Measurements from ENCODE around the gene PRSS33.

Gene PRSS33

GRCh38 chr16:2775765-2776499, 11.4 kb downstream of the PRSS33 start:
- DNase-seq, result no peak

DNA sequence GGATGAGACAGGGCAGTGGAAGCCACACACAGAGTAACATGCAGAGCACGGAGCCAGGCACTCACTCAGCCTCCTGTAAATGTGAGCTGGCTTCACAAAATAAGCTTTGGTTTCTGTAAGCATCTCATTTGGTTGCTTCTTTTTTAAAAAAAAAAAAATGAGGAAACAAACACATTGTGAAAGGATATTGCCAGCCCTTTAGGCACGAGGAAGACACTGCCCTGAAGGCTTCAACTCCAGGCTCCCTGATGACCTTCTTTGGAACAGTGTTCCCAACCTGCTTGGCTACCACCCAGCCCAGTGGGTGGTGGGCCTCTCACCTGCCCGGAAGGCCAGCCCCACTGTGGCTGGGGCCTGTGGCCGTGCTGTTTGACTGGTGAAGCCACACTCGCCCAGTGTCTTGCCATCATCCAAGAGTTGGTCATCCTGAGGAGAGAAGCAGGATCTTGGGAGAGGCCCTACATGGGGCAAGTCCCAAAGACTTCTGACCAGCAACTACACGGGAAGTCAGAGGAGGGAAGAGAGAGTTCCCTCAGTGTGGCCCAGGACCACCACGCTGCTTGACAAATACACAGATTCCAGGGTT, 12.1 kb downstream of the PRSS33 start:
- DNase-seq, result no peak

DNA sequence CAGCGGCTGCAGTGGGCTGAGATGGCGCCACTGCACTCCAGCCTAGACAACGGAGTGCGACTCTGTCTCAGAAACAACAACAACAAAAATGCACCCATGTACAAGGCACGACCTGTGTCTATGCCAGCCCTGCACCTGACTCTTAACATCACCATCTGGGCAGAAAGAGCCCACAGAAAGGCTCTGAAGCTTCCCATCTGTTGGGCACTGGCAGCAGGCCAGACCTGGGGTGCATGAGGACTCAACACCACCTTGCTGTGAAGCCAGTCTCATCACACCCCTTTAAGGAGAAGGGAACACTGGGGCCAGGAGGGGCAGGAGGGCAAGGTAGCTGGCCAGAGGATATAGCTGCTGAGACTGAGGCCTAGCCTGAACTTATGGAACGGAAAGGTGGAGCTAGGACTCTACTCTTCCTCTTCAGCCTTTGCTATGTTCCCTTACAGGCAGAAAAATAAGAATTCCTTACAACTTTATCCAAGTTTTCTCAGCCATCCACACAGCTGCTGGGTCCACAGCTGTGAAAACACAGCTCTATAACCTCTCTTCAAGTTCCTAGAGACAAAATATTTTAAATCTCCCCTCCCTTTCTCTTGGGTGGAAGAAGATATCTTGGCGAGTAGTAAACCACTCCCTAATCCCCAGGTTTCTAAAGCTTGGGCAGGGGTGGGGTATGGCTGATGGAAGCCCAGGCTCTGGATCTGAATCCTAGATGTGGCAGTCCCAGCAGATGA, 13.0 kb downstream of the PRSS33 start:
- no peak for DNase-seq

DNA sequence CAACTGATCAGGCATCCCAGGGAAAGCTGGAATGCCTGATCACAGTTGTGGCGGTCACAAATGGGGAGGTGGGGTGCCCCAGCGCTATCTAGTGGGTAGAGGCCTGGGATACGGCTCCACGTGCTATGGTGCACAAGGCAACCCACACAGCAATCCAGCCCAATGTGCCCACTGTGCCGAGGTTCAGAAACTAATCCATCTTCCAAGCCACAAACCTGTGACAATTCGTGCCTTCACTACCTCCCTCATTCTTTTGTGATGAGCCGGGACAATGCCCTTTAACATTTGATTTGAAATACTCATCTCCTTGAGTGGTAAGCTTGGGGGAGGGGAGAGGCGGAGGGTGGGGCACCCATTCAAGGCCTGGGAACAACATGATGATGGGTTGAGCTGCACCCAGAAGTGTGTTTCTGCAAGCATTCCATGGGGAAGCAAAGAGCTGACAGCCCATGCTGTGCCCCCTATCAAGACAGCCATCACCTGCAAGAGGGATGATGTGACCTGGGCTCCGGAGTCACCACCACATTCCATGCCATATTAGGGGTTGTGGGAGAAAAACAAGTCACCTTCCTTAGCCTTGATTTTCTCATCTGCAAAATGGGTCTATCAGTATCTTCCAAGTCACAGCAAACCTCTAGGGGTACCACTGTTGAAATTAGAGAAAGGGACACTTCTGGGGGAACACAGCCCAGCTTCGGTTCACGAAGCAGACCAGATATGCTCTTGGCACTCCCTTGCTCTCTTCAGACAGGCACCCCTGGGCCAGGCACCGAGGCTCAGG, 14.0 kb downstream of the PRSS33 start:
- DNase-seq, result no peak

DNA sequence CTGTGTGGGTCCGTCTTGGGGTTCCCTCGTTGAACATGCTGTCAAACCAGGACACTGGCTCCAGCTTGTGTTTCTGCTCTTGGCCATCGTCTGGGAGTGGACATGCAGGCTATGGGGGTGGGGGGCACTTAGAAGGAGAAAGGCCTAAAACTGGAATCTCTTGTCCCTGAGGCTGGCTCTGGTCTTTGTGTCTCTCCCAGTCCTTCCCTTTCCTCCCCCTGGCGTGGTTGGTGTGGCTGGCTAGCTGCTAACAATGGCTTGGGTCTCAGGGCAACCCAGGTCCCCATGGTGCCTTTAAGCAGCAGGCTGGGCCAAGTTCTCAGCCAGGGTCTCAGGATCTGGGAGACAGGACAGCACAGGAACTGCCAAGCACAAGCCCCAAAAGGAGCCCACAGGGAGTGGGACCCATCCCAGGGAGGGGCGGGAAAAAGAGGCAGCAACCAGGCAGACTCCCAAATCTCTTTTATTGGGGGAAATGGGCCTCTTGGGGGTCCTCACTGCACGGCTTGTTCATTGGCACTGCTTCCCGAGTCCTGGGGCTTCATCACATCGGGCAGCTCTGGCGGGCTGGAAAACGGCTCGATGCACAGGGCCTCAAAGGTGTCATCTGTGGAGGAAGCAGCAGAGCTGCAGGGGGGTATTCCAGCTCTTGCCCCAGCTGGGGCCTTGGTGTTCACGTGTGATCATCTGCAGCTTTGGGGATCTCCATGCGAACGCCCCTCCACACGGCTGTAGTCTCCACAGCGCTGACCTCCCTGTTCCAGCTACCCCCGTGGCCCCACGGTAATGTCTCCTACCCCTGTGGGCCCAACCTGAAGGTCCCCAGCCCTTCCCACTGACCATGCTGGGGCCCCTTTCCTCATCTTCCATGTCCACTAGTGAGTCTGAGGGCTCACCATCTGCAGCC, 15.6 kb downstream of the PRSS33 start:
- DNase-seq, result no peak

- no peak for DNase-seq
These were observed 17.1 kb downstream of the PRSS33 start for GRCh38 chr16:2770057-2770951.

DNA sequence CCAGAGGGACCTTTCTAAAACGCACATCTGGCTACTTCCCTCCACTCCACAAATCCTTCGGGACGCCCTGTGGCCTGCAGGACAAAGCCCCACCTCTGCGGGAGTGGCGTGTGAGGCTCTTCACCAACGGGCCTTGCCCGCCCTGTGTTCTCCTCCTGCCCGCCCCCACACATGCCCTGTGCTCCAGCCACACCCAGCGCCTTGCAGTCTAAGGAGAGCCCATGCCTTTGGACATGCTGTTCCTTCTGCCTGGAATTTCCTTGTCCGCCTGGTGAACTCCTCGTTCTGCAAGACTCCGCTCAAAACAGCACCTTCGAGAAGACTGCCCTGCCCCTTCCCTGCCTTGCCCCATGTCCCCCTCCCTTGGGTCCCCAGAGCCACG, 17.7 kb downstream of the PRSS33 start:
- DNase-seq, result no peak

DNA sequence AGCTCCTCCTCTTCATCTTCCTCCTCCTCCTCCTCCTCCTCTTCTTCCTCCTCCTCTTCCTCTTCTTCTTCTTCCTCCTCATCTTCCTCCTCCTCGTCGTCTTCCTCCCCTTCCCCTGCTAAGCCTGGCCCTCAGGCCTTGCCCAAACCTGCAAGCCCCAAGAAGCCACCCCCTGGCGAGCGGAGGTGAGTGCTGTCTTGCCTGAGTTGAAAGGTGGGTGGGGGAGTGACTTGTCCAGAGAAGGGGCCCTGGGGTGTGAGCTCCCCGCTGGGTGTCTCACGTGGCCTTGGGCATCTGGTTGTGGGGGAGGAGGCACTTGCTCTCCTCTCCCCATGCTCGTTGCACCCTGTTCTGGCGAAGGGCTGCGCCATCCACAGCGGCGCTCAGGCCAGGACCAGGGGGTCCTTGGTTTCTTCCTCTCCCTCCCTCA, 18.2 kb downstream of the PRSS33 start:
- DNase-seq, result no peak

DNA sequence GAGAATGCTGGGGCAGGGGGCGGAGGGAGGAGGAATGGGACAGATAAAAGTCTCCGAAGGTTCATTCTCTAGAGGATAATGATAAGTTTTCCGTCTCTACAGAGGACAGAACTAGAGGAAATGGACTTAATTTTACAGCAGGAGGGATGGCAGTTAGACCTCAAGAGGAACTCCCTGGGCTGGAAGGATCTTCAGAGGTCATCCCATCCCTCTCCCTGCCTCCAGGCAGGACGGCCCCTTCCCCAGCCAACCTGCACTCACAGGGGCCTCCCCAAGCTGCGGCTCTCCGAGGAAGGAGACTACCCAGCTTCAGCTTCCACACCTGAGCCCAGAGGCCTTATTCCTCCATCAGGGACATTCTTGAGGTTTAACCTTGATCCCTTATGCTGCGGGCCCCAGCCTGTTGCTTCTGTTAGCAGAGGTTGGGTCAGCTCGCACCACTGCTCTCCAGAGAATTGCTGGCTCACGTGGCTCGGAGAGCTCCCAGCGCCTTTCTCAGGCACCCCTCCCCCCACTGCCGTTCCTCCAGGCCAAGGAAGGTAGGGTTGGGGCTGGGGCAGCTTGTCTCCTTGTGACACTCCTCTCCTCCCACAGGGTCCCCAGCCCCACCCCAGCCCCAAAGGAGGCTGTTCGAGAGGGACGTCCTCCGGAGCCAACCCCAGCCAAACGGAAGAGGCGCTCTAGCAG, 18.8 kb downstream of the PRSS33 start:
- DNase-seq, result no peak

DNA sequence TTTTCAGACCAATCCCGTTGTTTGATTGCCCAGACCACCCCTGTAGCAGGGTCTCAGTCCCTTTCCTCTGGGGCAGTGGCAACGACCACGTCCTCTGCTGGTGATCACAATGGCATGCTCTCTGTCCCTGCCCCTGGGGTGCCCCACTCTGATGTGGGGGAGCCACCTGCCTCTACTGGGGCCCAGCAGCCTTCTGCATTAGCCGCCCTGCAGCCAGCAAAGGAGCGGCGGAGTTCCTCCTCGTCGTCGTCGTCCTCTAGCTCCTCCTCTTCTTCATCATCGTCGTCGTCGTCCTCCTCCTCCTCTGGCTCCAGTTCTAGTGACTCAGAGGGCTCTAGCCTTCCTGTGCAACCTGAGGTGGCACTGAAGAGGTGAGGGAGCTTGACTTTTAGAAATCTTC, 19.5 kb downstream of the PRSS33 start:
- no peak for DNase-seq

- DNase-seq, result no peak
These were observed 20.1 kb downstream of the PRSS33 start for GRCh38 chr16:2767140-2767731.

GRCh38 chr16:2766430-2767139, 20.8 kb downstream of the PRSS33 start:
- no peak for DNase-seq

DNA sequence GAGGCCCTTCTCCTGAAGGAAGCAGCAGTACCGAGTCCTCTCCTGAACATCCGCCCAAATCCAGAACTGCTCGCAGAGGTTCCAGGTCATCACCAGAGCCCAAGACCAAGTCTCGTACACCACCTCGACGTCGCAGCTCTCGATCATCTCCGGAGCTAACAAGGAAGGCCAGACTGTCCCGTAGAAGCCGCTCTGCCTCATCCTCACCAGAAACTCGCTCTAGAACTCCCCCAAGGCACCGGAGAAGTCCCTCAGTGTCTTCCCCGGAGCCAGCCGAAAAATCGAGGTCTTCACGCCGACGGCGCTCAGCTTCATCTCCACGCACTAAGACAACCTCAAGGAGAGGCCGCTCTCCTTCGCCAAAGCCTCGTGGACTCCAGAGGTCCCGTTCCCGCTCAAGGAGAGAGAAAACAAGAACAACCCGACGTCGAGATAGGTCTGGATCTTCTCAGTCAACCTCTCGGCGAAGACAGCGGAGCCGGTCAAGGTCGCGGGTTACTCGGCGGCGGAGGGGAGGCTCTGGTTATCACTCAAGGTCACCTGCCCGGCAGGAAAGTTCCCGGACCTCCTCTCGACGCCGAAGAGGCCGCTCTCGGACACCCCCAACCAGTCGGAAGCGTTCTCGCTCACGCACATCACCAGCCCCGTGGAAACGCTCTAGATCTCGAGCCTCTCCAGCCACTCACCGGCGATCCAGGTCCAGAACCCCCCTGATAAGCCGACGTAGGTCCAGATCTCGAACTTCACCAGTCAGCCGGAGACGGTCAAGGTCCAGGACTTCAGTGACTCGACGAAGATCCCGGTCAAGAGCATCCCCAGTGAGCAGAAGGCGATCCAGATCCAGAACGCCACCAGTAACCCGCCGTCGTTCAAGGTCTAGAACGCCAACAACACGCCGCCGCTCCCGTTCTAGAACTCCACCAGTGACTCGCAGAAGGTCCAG, 21.6 kb downstream of the PRSS33 start:
- no peak for DNase-seq

DNA sequence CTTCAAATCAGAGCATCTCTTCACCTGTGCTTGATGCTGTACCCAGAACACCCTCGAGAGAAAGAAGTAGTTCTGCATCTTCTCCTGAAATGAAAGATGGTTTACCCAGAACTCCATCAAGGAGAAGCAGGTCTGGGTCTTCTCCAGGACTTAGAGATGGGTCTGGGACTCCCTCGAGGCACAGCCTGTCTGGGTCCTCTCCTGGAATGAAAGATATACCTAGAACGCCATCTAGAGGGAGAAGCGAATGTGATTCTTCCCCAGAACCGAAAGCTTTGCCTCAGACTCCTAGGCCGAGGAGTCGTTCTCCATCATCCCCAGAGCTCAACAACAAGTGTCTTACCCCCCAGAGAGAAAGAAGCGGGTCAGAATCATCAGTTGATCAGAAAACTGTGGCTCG, 22.6 kb downstream of the PRSS33 start:
- DNase-seq, result no peak

DNA sequence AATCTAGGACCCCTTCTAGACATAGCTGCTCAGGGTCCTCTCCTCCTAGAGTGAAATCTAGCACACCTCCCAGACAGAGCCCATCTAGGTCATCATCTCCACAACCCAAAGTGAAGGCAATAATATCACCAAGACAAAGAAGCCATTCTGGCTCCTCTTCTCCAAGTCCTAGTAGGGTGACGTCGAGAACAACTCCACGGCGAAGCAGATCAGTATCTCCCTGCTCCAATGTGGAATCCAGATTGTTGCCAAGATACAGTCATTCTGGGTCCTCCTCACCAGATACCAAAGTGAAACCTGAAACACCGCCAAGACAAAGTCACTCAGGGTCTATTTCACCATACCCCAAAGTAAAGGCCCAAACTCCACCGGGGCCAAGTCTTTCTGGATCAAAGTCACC, 24.2 kb downstream of the PRSS33 start:
- DNase-seq, result no peak

DNA sequence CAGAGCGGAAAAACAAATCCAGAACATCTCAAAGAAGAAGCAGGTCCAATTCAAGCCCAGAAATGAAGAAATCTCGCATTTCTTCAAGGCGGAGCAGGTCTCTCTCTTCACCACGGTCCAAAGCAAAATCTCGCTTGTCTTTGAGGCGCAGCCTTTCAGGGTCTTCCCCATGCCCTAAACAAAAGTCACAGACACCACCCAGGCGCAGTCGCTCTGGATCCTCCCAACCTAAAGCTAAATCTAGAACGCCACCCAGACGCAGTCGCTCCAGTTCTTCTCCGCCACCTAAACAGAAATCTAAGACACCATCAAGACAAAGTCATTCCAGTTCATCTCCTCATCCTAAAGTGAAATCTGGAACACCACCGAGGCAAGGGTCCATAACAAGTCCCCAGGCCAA, 24.6 kb downstream of the PRSS33 start:
- DNase-seq, result no peak

GRCh38 chr16:2761886-2762583, 25.3 kb downstream of the PRSS33 start:
- DNase-seq, result no peak

DNA sequence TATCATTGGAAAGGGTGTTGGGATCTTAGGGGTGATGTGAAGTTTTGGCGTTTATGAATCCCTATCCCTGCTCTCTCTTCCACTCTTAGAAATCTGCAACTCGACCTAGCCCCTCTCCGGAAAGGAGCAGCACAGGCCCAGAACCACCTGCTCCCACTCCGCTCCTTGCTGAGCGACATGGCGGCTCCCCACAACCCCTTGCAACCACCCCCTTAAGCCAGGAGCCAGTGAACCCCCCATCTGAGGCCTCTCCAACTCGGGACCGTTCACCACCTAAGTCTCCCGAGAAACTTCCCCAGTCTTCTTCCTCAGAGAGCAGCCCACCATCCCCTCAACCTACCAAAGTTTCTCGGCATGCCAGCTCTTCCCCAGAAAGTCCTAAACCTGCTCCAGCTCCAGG, 25.9 kb downstream of the PRSS33 start:
- no peak for DNase-seq

All from T-helper 9 cell (primary cell).